Smooth muscle cell (in vitro differentiated cells): ENCODE results near the gene APOBEC3F. TPM values are rescaled to one million over a fixed set of nuclear protein-coding genes. Genes with fewer than 3 reads are reported as not detected.

Experiments used
- DNase-seq: peaks from one replicate; lab custom pipeline; 2025; ENCODE audit not compliant: unreplicated experiment; lab: John Stamatoyannopoulos, UW
- H2AFZ ChIP-seq: fragments of 200-600 bp; sonication (generic); 2 replicates; pipeline ENCODE4 v1.6.0; 2016; ENCODE audit warnings: antibody characterized with exemption, low read depth, mild to moderate bottlenecking
- H3F3A ChIP-seq: fragments of 200-600 bp; sonication (generic); 2 replicates; pipeline ENCODE4 v1.6.0; 2017; ENCODE audit warnings: antibody characterized with exemption, low read depth
- H3K27ac ChIP-seq: fragments of 200-600 bp; sonication (generic); 2 replicates; pipeline ENCODE4 v1.5.1; 2016; ENCODE audit warnings: low read depth, mild to moderate bottlenecking
- H3K27me3 ChIP-seq: fragments of 200-600 bp; sonication (generic); 2 replicates; pipeline ENCODE4 v1.6.1; 2016; ENCODE audit warnings: low read depth, mild to moderate bottlenecking
- H3K36me3 ChIP-seq: fragments of 200-600 bp; sonication (generic); 2 replicates; pipeline ENCODE4 v1.5.1; 2016; ENCODE audit warnings: low read depth
- H3K4me1 ChIP-seq: fragments of 200-600 bp; sonication (generic); 2 replicates; pipeline ENCODE4 v1.5.1; 2016; ENCODE audit warnings: low read depth
- H3K4me2 ChIP-seq: fragments of 200-600 bp; sonication (generic); 2 replicates; pipeline ENCODE4 v1.6.0; 2016; ENCODE audit warnings: mild to moderate bottlenecking
- H3K4me3 ChIP-seq: fragments of 200-600 bp; sonication (generic); 2 replicates; pipeline ENCODE4 v1.5.1; 2016; ENCODE audit warnings: mild to moderate bottlenecking
- H3K79me2 ChIP-seq: fragments of 200-600 bp; sonication (generic); 2 replicates; pipeline ENCODE4 v1.6.0; 2016; ENCODE audit warnings: low read depth, mild to moderate bottlenecking
- H3K9ac ChIP-seq: fragments of 200-600 bp; sonication (generic); 2 replicates; pipeline ENCODE4 v1.6.0; 2016; ENCODE audit warnings: low read depth
- H3K9me3 ChIP-seq: fragments of 200-600 bp; sonication (generic); replicated peaks from 2 replicates; pipeline ENCODE4 v1.5.1; 2016; ENCODE audit warnings: low read depth
- H4K20me1 ChIP-seq: fragments of 200-600 bp; sonication (generic); 2 replicates; pipeline ENCODE4 v1.6.0; 2016; ENCODE audit warnings: low read depth
- WGBS: methylation state at CpG from one replicate; pipeline ENCODE4 v1.1.7; 2016; ENCODE audit warnings: low lambda C conversion rate; 5-methylcytosine and 5-hydroxymethylcytosine counted together
- polyA plus RNA-seq: library from polyadenylated mRNA; unstranded; fragments of >200 nt; fragmentation: Nextera tagmentation; extraction: Ambion mirVana; gene quantifications from 2 replicates; pipeline ENCODE4 v1.2.1, GENCODE V29; 2016
- total RNA-seq: library from RNA; depleted of rRNA; stranded (reverse); fragments of >200 nt; gene quantifications from 2 replicates; pipeline ENCODE4 v1.2.3, GENCODE V29; 2014
- TF ChIP-seq, protein P1 (sequence below): fragments of 200-600 bp; sonication (generic); IDR thresholded peaks from 2 replicates; pipeline ENCODE4 v1.5.1; 2017; ENCODE audit warnings: borderline replicate concordance, mild to moderate bottlenecking, antibody characterized with exemption; ENCODE audit not compliant: insufficient read depth, poor library complexity, severe bottlenecking

APOBEC3F gene
- total and polyA plus RNA-seq, 2 experiments from 2014 or later = 1.3 to 8.2 TPM

- Histone ChIP-seq H3K9ac (no peak overlapping the region), H3K27ac (no peak overlapping the region), H3K4me1 (no peaks in the 10 kb centered on the region), H3K79me2 (no peaks in the 10 kb centered on the region), H3K4me3 (no peak overlapping the region), H3K4me2 (no peak overlapping the region), H3K36me3 (no peaks in the 10 kb centered on the region), H3K9me3 (no peaks in the 10 kb centered on the region), H2AFZ (no peak overlapping the region), H3F3A (peaks cover 10% of the 10 kb centered on the region), H3K27me3 (no peaks in the 10 kb centered on the region), H4K20me1 (no peaks in the 10 kb centered on the region)
- DNase-seq = no peak
- TF ChIP-seq, protein P1, sequence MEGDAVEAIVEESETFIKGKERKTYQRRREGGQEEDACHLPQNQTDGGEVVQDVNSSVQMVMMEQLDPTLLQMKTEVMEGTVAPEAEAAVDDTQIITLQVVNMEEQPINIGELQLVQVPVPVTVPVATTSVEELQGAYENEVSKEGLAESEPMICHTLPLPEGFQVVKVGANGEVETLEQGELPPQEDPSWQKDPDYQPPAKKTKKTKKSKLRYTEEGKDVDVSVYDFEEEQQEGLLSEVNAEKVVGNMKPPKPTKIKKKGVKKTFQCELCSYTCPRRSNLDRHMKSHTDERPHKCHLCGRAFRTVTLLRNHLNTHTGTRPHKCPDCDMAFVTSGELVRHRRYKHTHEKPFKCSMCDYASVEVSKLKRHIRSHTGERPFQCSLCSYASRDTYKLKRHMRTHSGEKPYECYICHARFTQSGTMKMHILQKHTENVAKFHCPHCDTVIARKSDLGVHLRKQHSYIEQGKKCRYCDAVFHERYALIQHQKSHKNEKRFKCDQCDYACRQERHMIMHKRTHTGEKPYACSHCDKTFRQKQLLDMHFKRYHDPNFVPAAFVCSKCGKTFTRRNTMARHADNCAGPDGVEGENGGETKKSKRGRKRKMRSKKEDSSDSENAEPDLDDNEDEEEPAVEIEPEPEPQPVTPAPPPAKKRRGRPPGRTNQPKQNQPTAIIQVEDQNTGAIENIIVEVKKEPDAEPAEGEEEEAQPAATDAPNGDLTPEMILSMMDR = no peak
- 93% methylated on average over 12 of the region's 15 CpGs for WGBS
Observed at GRCh38 chr22:39024519-39025308, 15.9 kb upstream of the APOBEC3F start.

DNA sequence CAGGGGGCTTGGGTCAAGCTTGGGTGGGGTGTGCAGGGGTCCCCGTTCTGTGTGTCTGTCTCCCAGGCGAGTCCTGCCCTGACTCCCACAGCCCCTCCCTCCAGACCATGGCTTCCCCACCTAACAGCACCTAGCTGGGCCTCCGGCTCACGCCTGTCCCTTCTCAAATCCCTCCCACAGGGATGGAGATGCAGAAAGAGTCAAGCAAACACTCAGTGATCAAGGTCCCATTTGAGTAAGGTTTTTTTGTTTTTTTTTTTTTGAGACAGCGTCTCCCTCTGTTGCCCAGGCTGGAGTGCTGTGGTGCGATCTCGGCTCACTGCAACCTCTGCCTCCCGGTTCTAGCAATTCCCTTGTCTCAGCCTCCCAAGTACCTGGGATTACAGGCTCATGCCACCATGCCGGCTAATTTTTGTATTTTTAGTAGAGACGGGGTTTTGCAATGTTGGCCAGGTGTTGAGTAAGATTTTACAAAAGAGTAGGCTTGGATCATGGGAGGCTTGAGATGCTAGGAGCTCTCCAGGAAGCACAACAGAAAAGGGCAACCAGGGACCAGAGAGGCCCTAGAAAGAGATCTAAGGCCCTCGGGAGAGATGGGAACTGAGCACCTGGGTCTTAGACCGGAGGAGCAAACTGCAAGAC lies 14.0 kb upstream of the APOBEC3F start:
- Histone ChIP-seq H4K20me1 (no peaks in the 10 kb centered on the region), H3F3A (peaks cover 3% of the 10 kb centered on the region), H3K4me3 (no peak overlapping the region), H3K79me2 (no peaks in the 10 kb centered on the region), H2AFZ (no peak overlapping the region), H3K27ac (no peak overlapping the region), H3K9me3 (no peaks in the 10 kb centered on the region), H3K4me1 (no peaks in the 10 kb centered on the region), H3K9ac (no peak overlapping the region), H3K27me3 (no peaks in the 10 kb centered on the region), H3K4me2 (no peak overlapping the region), H3K36me3 (no peaks in the 10 kb centered on the region)
- DNase-seq = no peak
- 94% methylated on average over 12 of the region's 12 CpGs for WGBS
- TF ChIP-seq, protein P1 = no peak

DNA sequence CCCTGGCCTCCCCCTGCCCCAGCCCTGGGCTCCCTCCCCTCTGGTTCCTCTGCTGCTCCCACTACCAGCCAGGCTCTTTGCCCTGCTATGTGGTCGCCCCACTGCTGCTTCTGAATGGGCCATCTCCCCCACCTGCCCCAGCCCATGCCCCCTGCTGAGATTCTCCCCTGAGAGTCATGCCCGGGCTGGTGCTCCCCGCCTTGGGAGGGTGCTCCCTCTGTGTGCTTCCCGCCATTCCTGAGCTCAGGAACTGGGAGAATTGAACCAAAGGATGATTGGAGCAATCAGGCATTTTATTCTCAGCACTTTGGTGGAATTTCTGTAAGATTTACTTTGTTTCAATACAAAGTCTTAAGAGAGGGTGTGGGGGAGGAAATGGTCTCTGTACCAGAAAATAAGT lies 12.9 kb upstream of the APOBEC3F start:
- no peak for DNase-seq
- no peaks in the 10 kb centered on the region for H4K20me1 ChIP-seq
- no peaks in the 10 kb centered on the region for H3K79me2 ChIP-seq
- 93% methylated on average over 4 of the region's 4 CpGs for WGBS
- no peak overlapping the region for H3K27ac ChIP-seq
- H3K36me3 ChIP-seq = no peaks in the 10 kb centered on the region
- no peaks in the 10 kb centered on the region for H3K4me1 ChIP-seq
- no peaks in the 10 kb centered on the region for H3K27me3 ChIP-seq
- no peak overlapping the region for H3K4me2 ChIP-seq
- H3K9ac ChIP-seq = no peak overlapping the region
- H2AFZ ChIP-seq = no peak overlapping the region
- H3F3A ChIP-seq = peaks cover 3% of the 10 kb centered on the region
- no peaks in the 10 kb centered on the region for H3K9me3 ChIP-seq
- TF ChIP-seq, protein P1 = no peak
- H3K4me3 ChIP-seq = no peak overlapping the region
